ENCODE measurements around the gene RAB1B. TPM values are rescaled to one million over a fixed set of nuclear protein-coding genes. Genes with fewer than 3 reads are reported as not detected.

The RAB1B gene
- total RNA-seq, 1 experiment from 2014 or later = 148 TPM

DNA sequence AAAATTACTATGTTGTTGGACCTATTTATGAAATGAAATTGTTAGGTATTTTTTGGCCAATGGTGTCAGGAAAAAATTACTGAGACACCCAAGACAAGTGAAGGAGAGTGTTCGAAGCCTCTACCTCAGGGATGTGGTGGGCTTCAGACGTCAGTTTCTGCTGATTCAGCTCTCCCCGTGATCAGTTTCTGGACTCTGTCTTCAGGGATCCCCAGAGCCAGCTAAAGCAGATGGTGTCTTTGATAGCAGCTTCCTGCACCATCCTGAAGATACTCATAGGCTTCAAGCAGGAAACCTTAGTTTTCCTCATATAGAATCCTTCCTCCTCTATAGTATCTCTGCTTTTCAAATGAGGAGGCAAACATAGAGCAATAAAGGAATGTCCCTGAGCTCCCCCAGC, 41.0 kb downstream of the RAB1B start:
- no peak overlapping the region for H3K4me3 ChIP-seq (replicated peaks in 1 of 2; ENCODE audit: low read depth in 1 of 2, low read length in 2 of 2)
- H3K4me1 ChIP-seq (ENCODE audit: control insufficient read depth in 1 of 2, insufficient read depth in 2 of 2, low read length in 2 of 2) = peaks cover 16 to 37% of the 10 kb centered on the region in 2 experiments
- ChIA-PET POLR2A (no interaction called here), CTCF (interaction anchor here (1.0 kb wide), 1 partner anchor 79 kb away, joined by 3 read pairs; no protein-coding TSS in a partner anchor), RAD21 (ENCODE audit: low non-redundant PET in 1 of 2, low total read pairs in 2 of 2, uncharacterized antibody in 2 of 2, unreplicated experiment in 2 of 2) (no interaction called here)
- TF ChIP-seq, protein P1, sequence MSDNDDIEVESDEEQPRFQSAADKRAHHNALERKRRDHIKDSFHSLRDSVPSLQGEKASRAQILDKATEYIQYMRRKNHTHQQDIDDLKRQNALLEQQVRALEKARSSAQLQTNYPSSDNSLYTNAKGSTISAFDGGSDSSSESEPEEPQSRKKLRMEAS (IDR thresholded peaks at IDR 0.05) = no peak
- TF ChIP-seq POLR2AphosphoS5 (IDR thresholded peaks at IDR 0.05; ENCODE audit: low read depth, low read length) (no peak), ZFX (IDR thresholded peaks at IDR 0.05) (no peak), EZH2 (IDR thresholded peaks at IDR 0.05) (no peak), CBX3 (IDR thresholded peaks at IDR 0.05; ENCODE audit: low read depth) (no peak), ZNF274 (IDR thresholded peaks at IDR 0.05; ENCODE audit: low read depth, low read length) (no peak), SIN3A (IDR thresholded peaks at IDR 0.05; ENCODE audit: low read depth) (no peak), POLR2A (IDR thresholded peaks at IDR 0.05; ENCODE audit: borderline replicate concordance, extremely low read depth, insufficient read depth, insufficient read length) (no peak), SRF (IDR thresholded peaks at IDR 0.05; ENCODE audit: low read depth) (no peak), EZH2phosphoT487 (IDR thresholded peaks at IDR 0.05; ENCODE audit: borderline replicate concordance) (no peak), ELF1 (IDR thresholded peaks at IDR 0.05; ENCODE audit: borderline replicate concordance, low read depth) (no peak), SP1 (IDR thresholded peaks at IDR 0.05; ENCODE audit: low read depth) (no peak), YY1 (IDR thresholded peaks at IDR 0.05; ENCODE audit: extremely low read depth, insufficient replicate concordance, low read depth, low read length) (no peak)
- TF ChIP-seq, protein P2, sequence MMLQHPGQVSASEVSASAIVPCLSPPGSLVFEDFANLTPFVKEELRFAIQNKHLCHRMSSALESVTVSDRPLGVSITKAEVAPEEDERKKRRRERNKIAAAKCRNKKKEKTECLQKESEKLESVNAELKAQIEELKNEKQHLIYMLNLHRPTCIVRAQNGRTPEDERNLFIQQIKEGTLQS (IDR thresholded peaks at IDR 0.05) = no peak
- H3K27ac ChIP-seq (ENCODE audit: low read depth, low read length) = no peak overlapping the region
- H3K36me3 ChIP-seq (ENCODE audit: control insufficient read depth in 1 of 2, insufficient read depth in 2 of 2, low read length in 2 of 2) = no peaks in the 10 kb centered on the region
- no peaks in the 10 kb centered on the region for H3K9me3 ChIP-seq (ENCODE audit: control insufficient read depth in 1 of 2, insufficient read depth in 1 of 2, low read depth in 1 of 2, low read length in 2 of 2)
- ATAC-seq (no peak), DNase-seq (ENCODE audit: low read depth, low spot score) (no peak)
- no peak overlapping the region for H3K9ac ChIP-seq (ENCODE audit: low read length)
- H2AFZ ChIP-seq (ENCODE audit: low read depth, low read length, poor library complexity, severe bottlenecking) = no peak overlapping the region
- H3K27me3 ChIP-seq (ENCODE audit: insufficient read depth, low read length) = no peaks in the 10 kb centered on the region
- no peaks in the 10 kb centered on the region for H3K9me2 ChIP-seq (ENCODE audit: insufficient read depth)
- no peaks in the 10 kb centered on the region for H4K20me1 ChIP-seq (ENCODE audit: insufficient read depth)
- intact Hi-C loops (cut with micrococcal nuclease) = no loop called here
- BruUV-seq (replicated peaks) = no TSS peak
- no peaks in the 10 kb centered on the region for H3K79me2 ChIP-seq (ENCODE audit: insufficient read depth, low read length)
- no peak overlapping the region for H3K4me2 ChIP-seq (ENCODE audit: low read length)
